ENCODE data around the gene STK24.

GRCh38 chr13:98447881-98448641 lies 128.8 kb downstream of the STK24 start:
- TF ChIP-seq POLR2A (IDR thresholded peaks at IDR 0.05) (no peak), CTCF (IDR thresholded peaks at IDR 0.05) (peak; percentile 24 to 41 (median 26)), POLR2AphosphoS5 (IDR thresholded peaks at IDR 0.05) (no peak)

Data from breast epithelium (tissue), 3 donors.